Mesodermal cell (in vitro differentiated cells): ENCODE data around the gene TTC7B.
A peak's percentile ranks its signal among the peaks of the same experiment; 100 is the strongest.

ENCODE experiments used
- H3K27ac ChIP-seq: 2 replicates; pipeline ENCODE4 v1.7.0; 2013; ENCODE audit warnings: mild to moderate bottlenecking, low read depth, low read length, moderate library complexity; ENCODE audit not compliant: severe bottlenecking
- H3K36me3 ChIP-seq: 2 replicates; pipeline ENCODE4 v1.7.1; 2013; ENCODE audit warnings: mild to moderate bottlenecking, low read length, moderate library complexity; ENCODE audit not compliant: control insufficient read depth, insufficient read depth
- H3K4me1 ChIP-seq: one replicate; pipeline ENCODE4 v1.7.1; 2013; ENCODE audit warnings: mild to moderate bottlenecking, low read length; ENCODE audit not compliant: insufficient read depth, control insufficient read depth, poor library complexity, severe bottlenecking
- H3K4me3 ChIP-seq: 2 replicates; pipeline ENCODE4 v1.7.0; 2013; ENCODE audit warnings: low read length, control low read depth, mild to moderate bottlenecking; ENCODE audit not compliant: insufficient read depth, poor library complexity, severe bottlenecking; ENCODE audit errors: extremely low read depth
- H3K9me3 ChIP-seq: 2 replicates; pipeline ENCODE4 v1.7.1; 2013; ENCODE audit warnings: mild to moderate bottlenecking, low read length, moderate library complexity; ENCODE audit not compliant: control insufficient read depth
- WGBS, 2 experiments: methylation state at CpG; one replicate each; pipeline ENCODE4 v1.1.5; 2013; ENCODE audit warnings: missing lambda C conversion rate in 2 of 2; ENCODE audit not compliant: insufficient coverage in 2 of 2; 5-methylcytosine and 5-hydroxymethylcytosine counted together

Gene TTC7B

GRCh38 chr14:90700933-90701776, 115.1 kb downstream of the TTC7B start:
- 94% methylated on average over 13 to 14 of the region's 16 CpGs for WGBS, 2 experiments
- Histone ChIP-seq H3K4me1 (no peaks in the 10 kb centered on the region), H3K9me3 (no peaks in the 10 kb centered on the region), H3K4me3 (no peak overlapping the region), H3K27ac (no peak overlapping the region), H3K36me3 (no peaks in the 10 kb centered on the region)

GRCh38 chr14:90699016-90699415, 117.2 kb downstream of the TTC7B start:
- WGBS, 2 experiments, result 83 to 93% methylated on average over 4 to 7 of the region's 7 CpGs
- H3K4me1 ChIP-seq, result no peaks in the 10 kb centered on the region
- no peaks in the 10 kb centered on the region for H3K36me3 ChIP-seq
- no peak overlapping the region for H3K27ac ChIP-seq
- no peak overlapping the region for H3K4me3 ChIP-seq
- H3K9me3 ChIP-seq, result no peaks in the 10 kb centered on the region

GRCh38 chr14:90698379-90698869, 117.8 kb downstream of the TTC7B start:
- 90 to 91% methylated on average over 5 to 7 of the region's 7 CpGs for WGBS, 2 experiments
- Histone ChIP-seq H3K9me3 (no peaks in the 10 kb centered on the region), H3K36me3 (peaks cover 2% of the 10 kb centered on the region), H3K27ac (no peak overlapping the region), H3K4me3 (no peak overlapping the region), H3K4me1 (no peaks in the 10 kb centered on the region)

- peaks cover 4% of the 10 kb centered on the region for H3K36me3 ChIP-seq
- H3K27ac ChIP-seq, result no peak overlapping the region
- no peak overlapping the region for H3K4me3 ChIP-seq
- no peaks in the 10 kb centered on the region for H3K4me1 ChIP-seq
- no peaks in the 10 kb centered on the region for H3K9me3 ChIP-seq
- 26 to 28% methylated on average over 11 to 13 of the region's 15 CpGs for WGBS, 2 experiments
These were observed 118.5 kb downstream of the TTC7B start for GRCh38 chr14:90697577-90698206.

GRCh38 chr14:90697132-90697531, 119.1 kb downstream of the TTC7B start:
- no CpG with 5 or more reads among the region's 2 CpGs for WGBS, 2 experiments
- H3K9me3 ChIP-seq, result no peaks in the 10 kb centered on the region
- no peaks in the 10 kb centered on the region for H3K4me1 ChIP-seq
- H3K36me3 ChIP-seq, result peaks cover 4% of the 10 kb centered on the region
- H3K4me3 ChIP-seq, result no peak overlapping the region
- H3K27ac ChIP-seq, result no peak overlapping the region

GRCh38 chr14:90696720-90697119, 119.5 kb downstream of the TTC7B start:
- Histone ChIP-seq H3K4me1 (no peaks in the 10 kb centered on the region), H3K4me3 (no peak overlapping the region), H3K36me3 (peaks cover 4% of the 10 kb centered on the region), H3K27ac (no peak overlapping the region), H3K9me3 (no peaks in the 10 kb centered on the region)
- WGBS, 2 experiments, result 94 to 95% methylated on average over 4 of the region's 4 CpGs

GRCh38 chr14:90695997-90696660, 120.1 kb downstream of the TTC7B start:
- H3K4me1 ChIP-seq, result no peaks in the 10 kb centered on the region
- 86 to 90% methylated on average over 7 of the region's 12 CpGs for WGBS, 2 experiments
- peaks cover 4% of the 10 kb centered on the region for H3K36me3 ChIP-seq
- H3K9me3 ChIP-seq, result no peaks in the 10 kb centered on the region
- peak overlapping the region; percentile 13 for H3K27ac ChIP-seq
- H3K4me3 ChIP-seq, result no peak overlapping the region

GRCh38 chr14:90693413-90693812, 122.8 kb downstream of the TTC7B start:
- Histone ChIP-seq H3K4me1 (peaks cover 2% of the 10 kb centered on the region), H3K4me3 (no peak overlapping the region), H3K36me3 (peaks cover 8% of the 10 kb centered on the region), H3K9me3 (no peaks in the 10 kb centered on the region), H3K27ac (no peak overlapping the region)
- 86 to 100% methylated on average over 1 of the region's 3 CpGs for WGBS, 2 experiments

GRCh38 chr14:90692826-90693225, 123.4 kb downstream of the TTC7B start:
- no peak overlapping the region for H3K27ac ChIP-seq

GRCh38 chr14:90692061-90692460, 124.2 kb downstream of the TTC7B start:
- no peak overlapping the region for H3K4me3 ChIP-seq
- H3K9me3 ChIP-seq, result no peaks in the 10 kb centered on the region
- H3K36me3 ChIP-seq, result peaks cover 19% of the 10 kb centered on the region
- WGBS, 2 experiments, result 100% methylated on average over 1 of the region's 2 CpGs; no CpG with 5 or more reads in 1 of the 2 experiments
- H3K27ac ChIP-seq, result no peak overlapping the region
- H3K4me1 ChIP-seq, result peaks cover 2% of the 10 kb centered on the region

More at GRCh38 chr14:90692826-90693225, 123.4 kb downstream of the TTC7B start:
- Histone ChIP-seq H3K4me1 (peaks cover 2% of the 10 kb centered on the region), H3K4me3 (no peak overlapping the region), H3K9me3 (no peaks in the 10 kb centered on the region), H3K36me3 (peaks cover 11% of the 10 kb centered on the region)
- WGBS, 2 experiments, result 100% methylated on average over 1 of the region's 1 CpG; no CpG with 5 or more reads in 1 of the 2 experiments
